CD4-positive, CD25-positive, alpha-beta regulatory T cell (primary cell): ENCODE measurements around the gene WASHC4. TPM values are rescaled to one million over a fixed set of nuclear protein-coding genes. Genes with fewer than 3 reads are reported as not detected.

Source experiments
- ATAC-seq, 2 donors: fragments of 150-1000 bp; cut with Tn5 transposase; one replicate each; pipeline ENCODE4 v1.10.0; 2021; ENCODE audit warnings: low read depth in 2 of 2, moderate number of reproducible peaks in 2 of 2, moderate library complexity in 1 of 2
- DNase-seq, 3 donors: peaks; one replicate each; pipeline versions ENCODE4 v3.0.0 to v3.0.0-alpha.2; 2012 to 2022; ENCODE audit warnings: mixed read lengths in 1 of 3
- H3K27ac ChIP-seq: one replicate; pipeline ENCODE4 v1.7.0; 2013; ENCODE audit warnings: mild to moderate bottlenecking, low read length; ENCODE audit not compliant: insufficient read depth, poor library complexity, severe bottlenecking
- H3K27me3 ChIP-seq: one replicate; pipeline ENCODE4 v1.7.0; 2013; ENCODE audit warnings: low read length; ENCODE audit not compliant: control insufficient read depth, insufficient read depth
- H3K36me3 ChIP-seq: one replicate; pipeline ENCODE4 v1.7.0; 2013; ENCODE audit warnings: mild to moderate bottlenecking, low read length, moderate library complexity; ENCODE audit not compliant: control insufficient read depth, insufficient read depth
- H3K4me1 ChIP-seq: 2 replicates; pipeline ENCODE4 v1.7.0; 2013; ENCODE audit warnings: mild to moderate bottlenecking, low read length; ENCODE audit not compliant: insufficient read depth, control insufficient read depth, poor library complexity, severe bottlenecking
- H3K4me3 ChIP-seq: one replicate; pipeline ENCODE4 v1.7.0; 2013; ENCODE audit warnings: low read depth, mild to moderate bottlenecking, low read length, moderate library complexity
- H3K9me3 ChIP-seq, 2 experiments: 1 replicate in 1 of 2; 2 replicates in 1 of 2; pipeline ENCODE4 v1.7.0; 2013; ENCODE audit warnings: low read length in 2 of 2, mild to moderate bottlenecking in 1 of 2, moderate library complexity in 1 of 2; ENCODE audit not compliant: control insufficient read depth in 2 of 2
- H3K27ac Mint-ChIP-seq, 3 donors: one replicate each; pipeline ENCODE4 v1.8.0; 2020 to 2022; ENCODE audit warnings: mild to moderate bottlenecking in 3 of 3, mixed read lengths in 3 of 3, moderate library complexity in 2 of 3
- H3K27me3 Mint-ChIP-seq: one replicate; pipeline ENCODE4 v1.8.0; 2022; ENCODE audit warnings: mild to moderate bottlenecking, mixed read lengths
- H3K36me3 Mint-ChIP-seq: one replicate; pipeline ENCODE4 v1.8.0; 2020; ENCODE audit warnings: mixed read lengths
- H3K4me1 Mint-ChIP-seq, 4 donors: one replicate each; pipeline ENCODE4 v1.8.0; 2020 to 2022; ENCODE audit warnings: mixed read lengths in 4 of 4, mild to moderate bottlenecking in 1 of 4
- H3K4me3 Mint-ChIP-seq, 4 donors: one replicate each; pipeline ENCODE4 v1.8.0; 2020 to 2022; ENCODE audit warnings: mild to moderate bottlenecking in 4 of 4, mixed read lengths in 4 of 4, moderate library complexity in 3 of 4
- H3K9me3 Mint-ChIP-seq, 7 donors: one replicate each; pipeline ENCODE4 v1.8.0; 2020 to 2022; ENCODE audit warnings: mixed read lengths in 7 of 7, mild to moderate bottlenecking in 3 of 7, moderate library complexity in 2 of 7
- polyA plus RNA-seq, 4 donors: library from polyadenylated mRNA; unstranded; fragments of 300-500 nt; fragmentation: Illumina TruSeq; gene quantifications; one replicate each; pipeline ENCODE4 v1.2.3, GENCODE V29; 2021
- total RNA-seq: library from RNA; stranded (reverse); gene quantifications from one replicate; pipeline ENCODE4 v1.2.3, GENCODE V29; 2022

Gene WASHC4
- total and polyA plus RNA-seq, 5 donors from 2014 or later = 24.0 to 41.2 (median 28.5) TPM

- Mint-ChIP-seq H3K4me3 (no peak overlapping the region), H3K27me3 (no peaks in the 10 kb centered on the region), H3K27ac (no peak overlapping the region), H3K9me3 (no peaks in the 10 kb centered on the region), H3K36me3 (peaks cover 62% of the 10 kb centered on the region), H3K4me1 (peaks cover 0 to 10% (median 1%) of the 10 kb centered on the region in 4 donors)
- ATAC-seq = no peak
- peaks cover 63% of the 10 kb centered on the region for H3K36me3 ChIP-seq
- no peaks in the 10 kb centered on the region for H3K4me1 ChIP-seq
- no peak overlapping the region for H3K4me3 ChIP-seq
- no peaks in the 10 kb centered on the region for H3K9me3 ChIP-seq
- H3K27ac ChIP-seq = no peak overlapping the region
- no peak for DNase-seq
- no peaks in the 10 kb centered on the region for H3K27me3 ChIP-seq
Measured at GRCh38 chr12:105212438-105212837, 104.9 kb downstream of the WASHC4 start.

GRCh38 chr12:105214148-105214547 is 106.6 kb downstream of the WASHC4 start:
- H3K36me3 Mint-ChIP-seq = peaks cover 53% of the 10 kb centered on the region
- no peak for DNase-seq
- H3K27me3 Mint-ChIP-seq = no peaks in the 10 kb centered on the region
- no peak overlapping the region for H3K27ac Mint-ChIP-seq
- no peak overlapping the region for H3K4me3 Mint-ChIP-seq
- Histone ChIP-seq H3K9me3 (no peaks in the 10 kb centered on the region), H3K4me1 (no peaks in the 10 kb centered on the region), H3K27me3 (no peaks in the 10 kb centered on the region), H3K27ac (no peak overlapping the region), H3K4me3 (no peak overlapping the region), H3K36me3 (peaks cover 59% of the 10 kb centered on the region)
- peaks cover 0 to 10% (median 1%) of the 10 kb centered on the region in 4 donors for H3K4me1 Mint-ChIP-seq
- no peaks in the 10 kb centered on the region for H3K9me3 Mint-ChIP-seq
- no peak for ATAC-seq

DNA sequence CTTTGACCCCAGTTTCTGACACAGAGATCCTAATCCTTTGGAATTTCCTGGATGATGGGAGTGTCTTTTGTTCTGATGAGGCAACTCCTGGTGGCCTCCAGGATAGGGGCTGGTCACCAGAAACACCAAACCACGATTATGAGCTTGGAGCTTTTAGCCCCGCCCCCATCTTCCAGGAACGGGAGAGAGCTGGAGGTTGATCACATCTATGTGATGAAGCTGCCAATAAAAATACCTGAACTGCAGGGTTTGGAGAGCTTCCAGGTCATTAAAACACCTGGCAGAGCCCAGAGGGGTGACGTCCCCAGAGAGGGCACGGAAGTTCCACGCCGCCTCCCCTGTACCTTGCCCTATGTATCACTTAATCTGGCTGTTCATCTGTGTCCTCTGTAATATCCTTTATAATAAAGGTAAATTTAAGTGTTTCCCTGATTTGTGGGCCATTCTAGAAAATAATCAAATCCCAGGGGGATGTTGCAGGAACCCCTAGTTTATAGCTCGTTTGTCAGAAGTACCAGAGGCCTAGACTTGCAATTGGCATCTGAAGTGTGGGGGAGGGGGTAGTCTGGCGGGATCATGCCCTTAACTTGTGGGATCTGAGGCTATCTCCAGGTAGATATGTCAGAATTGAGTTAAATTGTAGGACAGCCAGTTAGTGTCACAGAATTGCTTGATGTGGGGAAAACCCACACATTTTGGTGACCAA is 107.3 kb downstream of the WASHC4 start:
- no peak for ATAC-seq
- Histone ChIP-seq H3K4me1 (no peaks in the 10 kb centered on the region), H3K36me3 (peaks cover 62% of the 10 kb centered on the region), H3K4me3 (no peak overlapping the region), H3K9me3 (no peaks in the 10 kb centered on the region), H3K27ac (no peak overlapping the region), H3K27me3 (no peaks in the 10 kb centered on the region)
- Mint-ChIP-seq H3K4me3 (no peak overlapping the region), H3K4me1 (peaks cover 0 to 12% (median 1%) of the 10 kb centered on the region in 4 donors), H3K36me3 (peaks cover 56% of the 10 kb centered on the region), H3K27me3 (no peaks in the 10 kb centered on the region), H3K27ac (no peak overlapping the region), H3K9me3 (no peaks in the 10 kb centered on the region)
- DNase-seq = no peak

- Histone ChIP-seq H3K4me1 (no peaks in the 10 kb centered on the region), H3K27me3 (no peaks in the 10 kb centered on the region), H3K27ac (no peak overlapping the region), H3K4me3 (no peak overlapping the region), H3K9me3 (no peaks in the 10 kb centered on the region), H3K36me3 (peaks cover 79% of the 10 kb centered on the region)
- H3K4me1 Mint-ChIP-seq = peaks cover 10 to 22% (median 12%) of the 10 kb centered on the region in 4 donors
- no peak overlapping the region for H3K4me3 Mint-ChIP-seq
- peaks cover 64% of the 10 kb centered on the region for H3K36me3 Mint-ChIP-seq
- DNase-seq = no peak
- H3K27me3 Mint-ChIP-seq = no peaks in the 10 kb centered on the region
- ATAC-seq = no peak
- H3K9me3 Mint-ChIP-seq = no peaks in the 10 kb centered on the region
- H3K27ac Mint-ChIP-seq = peak overlapping the region in 1 of 3 donors; percentile 79
Measured at GRCh38 chr12:105218434-105218833, 110.9 kb downstream of the WASHC4 start.

Other genes starting within 250 kb of the WASHC4 start
- 4.7 TPM for gene SLC41A2, start 149.4 kb upstream of the WASHC4 start, total RNA-seq
- gene SLC41A2, start 149.4 kb upstream of the WASHC4 start, polyA plus RNA-seq = under 1 TPM in 3 of 4 donors, not detected in 1; 0.32 to 0.64 (median 0.47) TPM
- gene NOPCHAP1, start 121.4 kb upstream of the WASHC4 start, total RNA-seq = 11.6 TPM
- 10 to 100 TPM; 14.3 to 26.9 (median 18.4) TPM for gene NOPCHAP1, start 121.4 kb upstream of the WASHC4 start, polyA plus RNA-seq
- gene ALDH1L2, start 23.3 kb upstream of the WASHC4 start, total RNA-seq = not detected
- gene ALDH1L2, start 23.3 kb upstream of the WASHC4 start, polyA plus RNA-seq = not detected
- gene APPL2, start 128.4 kb downstream of the WASHC4 start, total RNA-seq = 58.3 TPM
- gene APPL2, start 128.4 kb downstream of the WASHC4 start, polyA plus RNA-seq = 10 to 100 TPM; 11.4 to 16.6 (median 13.8) TPM
- 64.6 TPM for gene C12orf75, start 223.0 kb downstream of the WASHC4 start, total RNA-seq
- 100 to 1,000 TPM in 1 of 4 donors, 10 to 100 TPM in 3; 53.0 to 184 (median 91.0) TPM for gene C12orf75, start 223.0 kb downstream of the WASHC4 start, polyA plus RNA-seq